Osteocyte (in vitro differentiated cells): ENCODE results near the gene MINDY1. TPM values are rescaled to one million over a fixed set of nuclear protein-coding genes. Genes with fewer than 3 reads are reported as not detected.

Experiments used
- DNase-seq: peaks from one replicate; pipeline ENCODE4 v3.0.0; 2021; ENCODE audit warnings: mixed read lengths; ENCODE audit not compliant: unreplicated experiment; ENCODE audit errors: extremely low spot score
- H3K27ac Mint-ChIP-seq: one replicate; pipeline ENCODE4 v1.8.0; 2021; ENCODE audit warnings: mild to moderate bottlenecking, mixed read lengths; ENCODE audit not compliant: unreplicated experiment
- H3K27me3 Mint-ChIP-seq: one replicate; pipeline ENCODE4 v1.8.0; 2021; ENCODE audit warnings: mixed read lengths; ENCODE audit not compliant: unreplicated experiment
- H3K36me3 Mint-ChIP-seq: one replicate; pipeline ENCODE4 v1.8.0; 2021; ENCODE audit warnings: mixed read lengths; ENCODE audit not compliant: unreplicated experiment
- H3K4me1 Mint-ChIP-seq: one replicate; pipeline ENCODE4 v1.8.0; 2021; ENCODE audit warnings: mixed read lengths; ENCODE audit not compliant: unreplicated experiment
- H3K4me3 Mint-ChIP-seq: one replicate; pipeline ENCODE4 v1.8.0; 2021; ENCODE audit warnings: mild to moderate bottlenecking, moderate library complexity, mixed read lengths; ENCODE audit not compliant: unreplicated experiment
- H3K9me3 Mint-ChIP-seq: one replicate; pipeline ENCODE4 v1.8.0; 2021; ENCODE audit warnings: mixed read lengths; ENCODE audit not compliant: unreplicated experiment
- CTCF ChIP-seq: fragments of 200-600 bp; sonication (generic); IDR thresholded peaks from 2 replicates; pipeline ENCODE4 v1.5.0; 2021; ENCODE audit warnings: antibody characterized with exemption, mild to moderate bottlenecking, moderate library complexity
- total RNA-seq: library from RNA; stranded (reverse); gene quantifications from 2 replicates; pipeline ENCODE4 v1.2.1, GENCODE V29; 2021

The MINDY1 gene
- total RNA-seq, 1 donor from 2014 or later, result 22.2 TPM

GRCh38 chr1:151051356-151052009 is 44.8 kb upstream of the MINDY1 start:
- Mint-ChIP-seq H3K4me3 (no peak overlapping the region), H3K4me1 (peaks cover 26% of the 10 kb centered on the region), H3K27ac (no peak overlapping the region), H3K27me3 (no peaks in the 10 kb centered on the region), H3K36me3 (peaks cover 18% of the 10 kb centered on the region), H3K9me3 (no peaks in the 10 kb centered on the region)
- TF ChIP-seq CTCF, result no peak
- no peak for DNase-seq

GRCh38 chr1:151050051-151050688 is 43.5 kb upstream of the MINDY1 start:
- Mint-ChIP-seq H3K27me3 (no peaks in the 10 kb centered on the region), H3K36me3 (peaks cover 18% of the 10 kb centered on the region), H3K4me1 (peaks cover 20% of the 10 kb centered on the region), H3K9me3 (no peaks in the 10 kb centered on the region), H3K4me3 (no peak overlapping the region), H3K27ac (no peak overlapping the region)
- no peak for DNase-seq
- TF ChIP-seq CTCF, result no peak

GRCh38 chr1:151049458-151049857 is 42.8 kb upstream of the MINDY1 start:
- TF ChIP-seq CTCF, result no peak
- no peak overlapping the region for H3K4me3 Mint-ChIP-seq
- peaks cover 12% of the 10 kb centered on the region for H3K36me3 Mint-ChIP-seq
- no peak for DNase-seq
- no peaks in the 10 kb centered on the region for H3K9me3 Mint-ChIP-seq
- H3K4me1 Mint-ChIP-seq, result peaks cover 20% of the 10 kb centered on the region
- H3K27ac Mint-ChIP-seq, result peak overlapping the region; percentile 98
- no peaks in the 10 kb centered on the region for H3K27me3 Mint-ChIP-seq

GRCh38 chr1:151048645-151049032 is 41.9 kb upstream of the MINDY1 start:
- peak overlapping the region; percentile 98 for H3K27ac Mint-ChIP-seq
- no peak for DNase-seq
- peak overlapping the region; percentile 99 for H3K4me3 Mint-ChIP-seq
- TF ChIP-seq CTCF, result no peak
- H3K4me1 Mint-ChIP-seq, result peaks cover 20% of the 10 kb centered on the region
- H3K36me3 Mint-ChIP-seq, result peaks cover 7% of the 10 kb centered on the region
- H3K27me3 Mint-ChIP-seq, result no peaks in the 10 kb centered on the region
- H3K9me3 Mint-ChIP-seq, result no peaks in the 10 kb centered on the region

- DNase-seq, result peak; percentile 88
- Mint-ChIP-seq H3K4me1 (peaks cover 20% of the 10 kb centered on the region), H3K27ac (peak overlapping the region; percentile 98), H3K36me3 (peaks cover 7% of the 10 kb centered on the region), H3K4me3 (peak overlapping the region; percentile 99), H3K9me3 (no peaks in the 10 kb centered on the region), H3K27me3 (no peaks in the 10 kb centered on the region)
- TF ChIP-seq CTCF, result peak; percentile 65
Measured at GRCh38 chr1:151047925-151048644, 41.4 kb upstream of the MINDY1 start.
